Effector CD4-positive, alpha-beta T cell (primary cell): ENCODE results near the gene ZNF445.
"Not testable (repeated sequence)": the region's sequence is repeated elsewhere in the genome, so short reads cannot be mapped to it uniquely, and the experiment has no call there.

Source experiments
- DNase-seq: peaks from one replicate; pipeline ENCODE4 v3.0.0-alpha.2; 2020

The ZNF445 gene

DNA sequence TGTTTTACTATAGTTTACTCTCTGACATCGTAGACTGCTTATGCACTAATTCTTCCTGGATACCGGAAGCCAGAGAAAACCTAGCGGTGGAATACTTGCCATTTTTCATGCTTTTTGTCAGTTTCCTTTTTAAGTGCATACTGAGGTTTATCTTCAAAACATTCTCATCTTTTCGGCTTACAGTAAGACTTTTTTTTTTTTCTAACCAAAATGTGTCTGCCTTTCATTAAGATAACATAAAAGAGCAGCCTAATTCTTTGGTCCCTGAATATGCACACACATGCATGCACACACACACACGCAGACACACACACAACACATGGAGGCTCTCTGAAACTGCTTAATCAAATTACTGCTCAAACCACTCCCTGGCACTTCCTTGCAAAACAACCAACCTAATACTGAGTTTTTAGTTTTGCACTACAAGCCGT lies 1.3 kb downstream of the ZNF445 start:
- no peak for DNase-seq

DNA sequence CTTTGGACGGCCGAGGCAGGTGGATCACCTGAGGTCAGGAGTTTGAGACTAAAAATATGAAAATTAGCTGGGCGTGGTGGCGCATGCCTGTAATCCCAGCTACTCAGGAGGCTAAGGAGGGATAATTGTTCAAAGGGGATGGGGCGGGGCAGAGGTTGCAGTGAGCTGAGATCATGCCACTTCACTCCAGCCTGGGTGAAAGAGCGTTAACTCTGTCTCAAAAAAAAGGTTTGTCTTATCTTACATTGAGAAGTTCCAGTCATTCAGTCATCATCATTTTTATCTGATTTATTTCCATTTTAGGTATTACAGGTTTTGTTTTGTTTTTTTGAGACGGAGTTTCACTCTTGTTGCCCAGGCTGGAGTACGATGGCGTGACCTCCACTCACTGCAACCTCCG lies 2.6 kb downstream of the ZNF445 start:
- not testable (repeated sequence) for DNase-seq

DNA sequence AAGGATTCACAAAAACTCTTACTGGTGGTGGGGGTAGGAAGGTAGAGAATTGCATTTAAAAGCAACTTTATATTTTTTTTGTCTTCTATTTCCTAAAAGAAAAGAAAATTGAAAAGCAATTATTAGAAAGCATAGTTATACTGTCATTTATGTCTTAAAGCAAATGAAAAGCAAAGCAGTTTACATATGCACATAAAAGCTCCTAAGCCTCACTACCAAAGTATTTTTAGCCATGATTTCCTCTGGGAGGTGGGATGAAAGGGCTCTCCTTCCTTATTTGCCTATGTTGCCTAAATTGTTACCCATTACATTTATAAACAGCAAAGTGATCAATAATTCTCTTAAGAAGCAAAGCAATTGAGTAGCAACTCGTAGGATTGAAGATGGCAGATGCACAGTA lies 7.0 kb downstream of the ZNF445 start:
- no peak for DNase-seq

DNA sequence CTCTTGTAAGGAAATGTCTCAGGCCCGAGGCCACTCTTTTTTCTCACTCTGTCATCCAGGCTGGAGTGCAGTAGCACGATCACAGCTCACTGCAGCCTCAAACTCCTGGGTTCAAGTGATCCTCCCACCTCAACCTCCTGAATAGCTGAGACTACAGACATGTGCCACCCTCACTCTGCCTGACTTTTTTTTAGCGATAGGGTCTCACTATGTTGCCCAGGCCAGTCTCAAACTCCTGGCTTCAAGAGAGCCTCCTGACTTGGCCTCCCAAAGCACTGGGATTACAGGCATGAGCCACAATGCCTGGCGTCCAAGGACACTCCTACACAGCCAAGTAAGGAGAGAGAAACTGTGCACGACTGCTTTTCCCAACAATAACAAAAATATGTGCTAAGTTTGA lies 7.6 kb downstream of the ZNF445 start:
- DNase-seq, result no peak

DNA sequence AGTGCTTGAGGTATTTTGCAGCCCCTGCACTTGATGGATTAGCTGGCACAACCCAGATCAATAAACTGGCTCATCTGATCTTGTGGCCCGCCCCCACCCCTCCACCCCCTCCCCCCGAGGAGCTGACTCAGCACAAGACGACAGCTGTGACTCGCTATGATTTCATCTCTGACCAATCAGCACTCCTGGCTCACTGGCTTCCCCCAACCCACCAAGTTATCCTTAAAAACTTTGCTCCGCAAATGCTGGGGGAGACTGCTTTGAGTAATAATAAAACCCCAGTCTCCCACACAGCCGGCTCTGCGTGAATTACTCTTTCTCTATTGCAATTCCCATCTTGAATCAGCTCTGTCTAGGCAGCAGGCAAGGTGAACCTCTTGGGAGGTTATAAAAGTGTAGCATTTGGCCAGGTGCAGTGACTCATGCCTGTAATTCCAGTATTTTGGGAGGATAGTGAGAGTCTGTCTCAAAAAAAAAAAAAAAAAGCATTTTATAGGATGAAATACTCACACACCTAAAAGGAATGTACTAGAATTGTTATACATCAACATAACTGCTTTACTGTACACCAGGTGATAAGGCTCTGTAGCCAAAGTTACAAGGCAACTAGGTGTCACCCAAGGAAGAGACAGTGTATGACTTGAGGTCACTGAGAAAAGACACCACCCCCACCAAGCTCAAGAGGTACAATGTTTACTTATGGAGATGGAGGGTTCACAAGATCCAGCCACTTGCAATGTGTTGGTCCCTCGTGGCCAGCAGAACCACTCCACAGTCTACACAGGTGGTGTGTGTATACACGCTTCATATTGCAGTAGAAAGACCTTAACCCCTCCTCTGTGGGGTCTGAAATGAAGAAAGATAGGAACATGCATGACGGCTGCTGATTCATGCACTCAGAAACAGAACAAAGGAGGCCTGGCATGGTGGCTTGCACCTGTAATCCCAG lies 8.6 kb downstream of the ZNF445 start:
- DNase-seq, result no peak

DNA sequence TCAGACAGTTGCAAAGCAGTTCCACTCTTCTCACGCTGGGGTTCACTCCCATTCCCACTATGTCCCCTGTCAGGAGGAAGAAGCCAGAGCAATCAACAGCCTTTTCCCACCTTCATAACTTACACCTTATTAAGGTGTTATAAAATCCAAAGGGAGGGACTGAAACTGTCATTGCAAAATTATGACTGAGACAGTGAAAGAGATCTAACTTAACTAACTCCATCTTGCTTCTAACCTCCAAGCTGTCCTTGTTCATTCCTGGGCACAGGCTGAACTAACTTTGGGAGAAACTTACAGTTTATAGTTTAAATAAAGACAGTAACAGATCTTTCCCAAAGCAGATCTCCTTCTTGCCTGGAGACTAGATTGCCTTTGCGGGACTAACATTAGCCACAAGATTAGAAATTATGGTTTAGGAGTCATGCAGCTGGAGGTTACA lies 9.4 kb downstream of the ZNF445 start:
- DNase-seq, result not testable (repeated sequence)

DNA sequence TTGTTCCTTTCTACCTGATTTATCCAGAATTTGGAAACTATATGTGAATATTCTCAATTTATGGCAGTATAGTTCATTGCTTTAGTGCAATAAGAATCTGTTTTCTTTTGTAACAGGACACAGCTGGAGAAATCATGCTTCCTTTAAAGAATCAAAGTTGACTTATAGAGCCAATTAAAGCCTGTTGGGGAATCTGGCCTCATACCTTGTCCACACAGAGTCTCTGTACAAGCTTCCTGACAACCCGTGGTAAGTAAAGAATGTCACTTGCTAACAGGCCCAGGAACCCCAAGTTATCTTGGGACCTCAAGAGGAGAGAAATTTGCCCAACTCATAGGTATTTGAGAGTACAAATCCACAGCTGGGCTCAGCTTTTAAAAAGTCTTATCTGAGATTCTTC lies 10.2 kb downstream of the ZNF445 start:
- no peak for DNase-seq

DNA sequence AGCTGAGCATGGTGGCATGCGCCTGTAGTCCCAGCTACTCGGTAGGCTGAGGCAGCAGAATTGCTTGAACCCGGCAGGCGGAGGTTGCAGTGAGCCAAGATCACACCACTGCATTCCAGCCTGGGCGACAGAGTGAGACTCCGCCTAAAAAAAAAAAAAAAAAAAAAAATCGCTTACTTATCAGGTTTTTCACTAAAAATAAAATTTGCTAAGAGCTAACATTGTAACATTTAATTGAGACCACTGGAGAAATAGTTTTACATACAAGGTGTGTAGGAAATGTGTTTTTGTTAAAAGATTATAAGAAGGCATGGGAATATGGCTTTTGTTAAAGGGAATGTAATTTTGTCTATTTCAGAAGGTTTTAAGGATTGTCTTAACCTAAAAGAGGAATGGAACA lies 12.6 kb downstream of the ZNF445 start:
- not testable (repeated sequence) for DNase-seq

DNA sequence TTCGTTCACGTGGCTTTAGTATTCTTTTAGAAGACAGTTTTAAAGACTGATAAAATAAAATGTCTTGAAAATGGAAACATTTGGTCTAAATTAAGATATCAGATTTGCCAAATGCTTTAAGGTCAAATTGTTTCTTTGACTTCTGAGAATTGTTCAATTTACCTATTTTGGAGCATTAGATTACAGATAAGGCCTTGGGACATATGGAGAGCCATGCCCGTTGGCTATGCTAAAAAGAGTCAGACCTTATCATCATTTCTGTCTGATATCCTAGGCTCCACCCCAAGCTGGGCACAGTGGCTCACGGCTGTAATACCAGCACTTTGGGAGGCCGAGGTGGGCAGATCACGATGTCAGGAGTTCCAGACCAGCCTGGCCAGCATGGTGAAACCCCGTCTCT lies 13.0 kb downstream of the ZNF445 start:
- DNase-seq, result no peak

DNA sequence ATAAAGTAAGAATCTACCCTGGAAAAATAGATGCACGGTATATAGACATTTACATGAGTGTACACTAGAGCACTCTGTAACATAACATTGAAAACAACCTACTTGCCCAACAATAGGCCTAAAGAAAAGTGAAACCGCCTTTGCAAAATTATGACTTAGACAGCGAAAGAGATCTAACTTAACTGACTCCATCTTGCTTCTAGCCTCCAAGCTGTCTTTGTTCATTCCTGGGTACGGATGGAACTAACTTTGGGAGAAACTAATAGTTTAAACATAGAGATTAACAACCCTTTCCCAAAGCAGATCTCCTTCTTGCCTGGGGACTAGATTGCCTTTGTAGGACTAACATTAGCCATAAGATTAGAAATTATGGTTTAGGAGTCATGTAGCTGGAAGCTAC lies 17.4 kb downstream of the ZNF445 start:
- not testable (repeated sequence) for DNase-seq

DNA sequence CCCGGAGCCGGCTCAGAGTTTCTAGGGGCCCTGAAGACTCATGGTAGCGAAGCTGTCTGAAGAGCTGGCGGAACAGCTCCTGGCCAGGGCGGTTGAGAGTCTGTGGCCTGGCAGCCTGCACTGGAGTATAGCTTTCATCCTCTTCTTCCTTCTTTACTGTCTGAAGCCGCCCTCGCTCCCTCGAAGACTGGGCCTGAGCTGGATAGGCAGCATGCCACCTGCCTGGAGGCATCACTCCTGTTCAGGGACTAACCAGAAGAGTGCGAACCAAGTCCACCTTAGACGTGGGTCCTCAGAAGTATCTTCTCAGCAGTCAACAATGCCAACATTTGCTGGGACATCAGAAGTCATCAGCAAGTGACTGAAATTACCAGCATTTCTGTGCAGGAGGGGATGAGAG lies 22.2 kb downstream of the ZNF445 start:
- DNase-seq, result no peak

DNA sequence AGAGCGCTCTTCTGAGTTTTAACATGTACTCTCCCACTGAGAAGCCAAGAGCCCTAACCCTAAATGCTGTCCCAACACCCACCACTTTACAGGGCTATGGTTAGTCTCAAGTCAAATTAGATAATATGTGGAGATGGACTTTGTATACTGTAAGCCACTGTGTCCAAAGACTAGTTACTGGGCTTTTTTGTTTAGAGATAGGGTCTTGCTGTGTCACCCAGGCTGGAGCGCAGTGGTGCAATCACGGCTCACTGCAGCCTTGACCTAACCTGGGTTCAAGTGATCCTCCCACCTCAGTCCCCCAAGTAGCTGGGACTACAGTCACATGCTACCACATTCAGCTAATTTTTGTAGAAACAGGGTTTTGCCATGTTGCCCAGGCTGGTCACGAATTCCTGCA lies 23.2 kb downstream of the ZNF445 start:
- no peak for DNase-seq

DNA sequence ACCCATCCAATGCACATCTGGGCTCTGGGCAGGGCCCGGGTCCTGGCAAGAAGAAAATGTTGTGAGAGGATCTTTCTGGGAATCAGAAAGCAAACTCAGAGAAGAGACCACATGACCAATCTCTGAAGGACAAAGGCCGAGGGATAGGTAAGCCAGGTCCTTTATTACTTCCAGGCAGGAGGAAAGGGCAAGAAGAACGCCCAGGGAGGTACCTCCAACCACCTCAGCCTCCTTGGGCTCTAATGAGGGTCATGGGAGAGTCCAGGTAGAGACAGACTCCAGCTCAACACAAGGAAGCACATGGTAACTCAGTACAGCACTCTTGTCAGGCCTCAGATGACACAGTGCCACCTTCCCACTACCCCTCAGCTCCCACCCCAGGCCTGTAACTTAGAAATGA lies 26.0 kb downstream of the ZNF445 start:
- DNase-seq, result no peak

DNA sequence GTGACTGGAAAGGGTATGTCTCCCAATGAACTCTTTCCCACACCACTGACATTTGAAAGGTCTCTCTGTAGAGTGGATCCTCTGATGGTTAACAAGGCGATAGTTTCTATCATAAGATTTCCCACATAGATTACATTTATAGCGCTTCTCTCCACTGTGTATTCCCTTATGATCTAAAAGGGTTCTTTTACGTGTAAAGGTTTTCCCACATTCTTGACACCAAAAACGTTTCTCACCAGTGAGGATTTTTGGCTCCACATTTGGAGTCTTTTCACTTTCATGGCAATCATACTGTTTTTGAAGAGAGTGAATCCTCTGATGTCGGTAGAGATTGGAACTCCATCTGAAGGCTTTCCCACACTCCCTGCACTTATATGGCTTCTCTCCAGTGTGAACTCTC lies 30.5 kb downstream of the ZNF445 start:
- DNase-seq, result no peak

DNA sequence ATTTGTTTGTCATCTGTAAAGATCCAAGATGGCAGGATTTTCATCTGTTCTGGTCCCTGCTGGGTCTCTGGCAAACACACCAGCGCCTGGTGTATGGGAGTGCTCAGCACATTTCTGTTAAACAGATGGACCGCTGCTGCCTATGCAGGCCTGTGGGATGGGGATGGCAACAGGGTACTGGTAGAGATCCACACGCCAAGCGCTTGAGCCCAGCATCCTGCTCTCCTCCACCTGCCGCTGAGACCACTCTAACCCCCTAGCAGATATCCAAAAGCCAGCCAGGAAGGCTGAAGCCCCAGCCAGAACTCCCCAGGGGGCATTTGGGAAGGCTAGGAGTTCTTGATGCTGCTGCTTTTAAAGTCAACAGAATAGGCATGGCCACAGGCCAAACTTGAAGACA lies 31.7 kb downstream of the ZNF445 start:
- no peak for DNase-seq

DNA sequence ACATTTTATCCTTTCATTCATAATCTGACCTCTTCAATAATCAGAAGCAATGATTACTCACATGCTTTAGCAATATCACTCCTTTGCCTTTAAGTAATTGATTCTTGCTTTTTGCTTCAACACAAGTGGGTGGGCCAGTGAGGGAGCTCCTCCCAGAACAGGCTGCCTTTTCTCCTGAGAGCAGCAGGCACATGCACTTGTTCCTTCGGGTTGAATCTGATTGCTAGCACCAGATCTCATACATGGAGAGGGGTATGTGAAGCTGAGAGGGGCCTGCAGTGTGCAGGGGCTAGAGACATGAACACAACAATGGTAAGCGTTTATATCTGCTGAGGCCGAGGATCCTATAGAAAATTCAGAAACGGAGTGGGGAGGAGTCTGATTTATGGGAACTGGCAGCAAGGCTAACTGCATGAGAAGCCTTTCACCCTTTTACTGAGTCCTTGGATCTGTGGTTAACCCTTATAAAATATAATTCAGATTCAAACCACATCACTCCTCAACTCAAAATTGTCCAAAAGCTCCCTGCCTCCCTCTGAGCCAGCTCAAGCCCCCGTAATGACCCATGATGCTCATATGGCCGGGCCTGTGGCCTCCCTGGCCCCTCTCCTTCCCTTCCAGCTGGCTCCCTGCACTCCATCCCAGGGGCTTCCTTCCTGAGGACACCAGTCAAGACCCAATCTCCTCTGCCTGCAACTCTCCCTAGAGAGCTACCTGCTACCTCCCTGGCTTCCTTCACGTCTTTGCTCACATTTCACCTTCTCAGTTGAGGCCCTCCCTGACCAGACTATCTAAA lies 32.4 kb downstream of the ZNF445 start:
- DNase-seq, result no peak

DNA sequence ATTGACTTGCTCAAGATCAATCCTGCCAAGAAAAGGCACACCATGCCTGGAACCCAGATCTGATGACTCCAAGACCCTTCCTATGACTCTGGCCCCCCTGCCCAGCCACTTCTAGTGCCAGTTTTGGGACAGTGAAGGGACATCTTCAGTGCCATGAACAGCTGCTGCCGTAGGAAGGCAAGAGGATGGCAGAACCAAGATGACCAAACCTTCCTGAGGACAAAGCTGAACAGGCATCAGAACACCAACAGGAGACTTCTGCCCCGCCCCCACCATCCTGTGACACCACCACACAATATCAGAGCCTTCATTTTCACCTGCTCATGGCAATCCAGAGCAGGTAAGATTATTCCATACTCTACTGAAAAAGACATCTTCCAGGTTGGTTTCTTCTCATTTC lies 33.0 kb downstream of the ZNF445 start:
- no peak for DNase-seq

DNA sequence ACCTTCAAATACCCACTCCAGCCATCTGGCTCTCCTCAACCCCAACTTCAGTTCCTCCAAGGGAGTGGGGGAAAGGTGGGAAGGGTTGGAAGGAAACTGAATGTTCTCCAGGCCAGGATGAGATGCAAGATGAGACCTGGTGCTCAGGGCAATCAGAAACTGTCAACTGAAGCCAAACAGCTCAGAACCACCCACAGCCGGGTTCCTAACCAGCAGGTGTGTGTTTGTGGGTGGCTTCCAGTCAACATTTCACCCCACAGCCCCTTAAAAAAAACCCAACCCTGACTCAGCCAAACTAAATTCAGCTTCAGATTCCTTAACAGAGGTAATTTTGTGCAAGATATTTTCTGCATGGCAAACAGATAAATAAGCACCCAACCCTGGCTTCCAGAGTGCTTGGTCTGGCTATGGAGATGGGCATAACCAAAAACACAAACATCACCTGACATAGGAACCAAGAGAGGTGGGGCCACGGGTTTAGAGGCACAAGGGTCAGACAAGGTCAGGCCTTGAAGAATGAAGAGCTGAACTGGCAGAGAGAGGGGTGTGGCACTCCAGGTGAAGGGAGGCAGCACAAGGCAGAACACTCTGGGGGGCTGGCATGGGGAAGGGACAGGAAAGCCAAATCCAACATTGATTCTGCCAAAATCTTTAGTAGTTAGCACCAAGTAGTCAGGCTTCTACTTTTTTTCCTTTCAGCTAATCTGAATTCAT lies 34.7 kb downstream of the ZNF445 start:
- no peak for DNase-seq

DNA sequence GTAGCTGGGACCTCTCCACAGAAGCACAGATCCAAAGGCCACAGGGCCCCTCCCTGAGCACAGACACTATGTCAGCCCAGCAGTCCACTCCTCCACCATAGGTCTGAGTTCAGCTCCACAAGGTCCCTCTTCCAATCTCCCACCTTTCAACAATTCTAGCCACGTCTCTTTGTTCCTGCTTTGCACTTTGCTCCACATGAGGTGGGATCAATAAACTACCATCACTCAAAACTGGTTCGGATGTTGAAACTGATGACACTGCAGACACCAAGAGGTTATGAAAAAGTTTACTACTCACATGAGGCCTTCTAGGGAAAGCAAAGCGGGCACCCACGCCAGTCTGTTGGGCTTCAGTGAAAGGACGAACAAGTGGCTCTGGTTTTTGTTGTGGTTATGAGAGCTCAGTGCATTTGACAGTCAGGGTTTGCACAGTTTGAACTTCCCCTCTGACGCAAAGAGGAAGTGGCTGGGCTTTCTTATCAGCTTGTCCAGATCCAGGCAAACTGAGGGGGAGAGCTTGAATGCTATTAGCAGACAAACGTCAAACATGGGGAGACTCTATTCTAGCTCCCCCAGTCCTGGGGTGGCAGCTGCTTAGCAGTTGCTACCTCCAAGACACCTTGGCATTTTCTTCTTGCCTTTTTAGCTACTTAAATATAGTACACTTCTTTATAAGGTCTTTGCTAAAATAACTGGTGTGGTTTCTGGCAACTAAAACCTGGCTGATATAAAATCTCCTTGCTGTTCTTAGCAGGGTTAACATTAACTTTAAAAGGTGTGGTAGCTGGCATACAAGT lies 37.8 kb downstream of the ZNF445 start:
- peak; percentile 41 for DNase-seq

DNA sequence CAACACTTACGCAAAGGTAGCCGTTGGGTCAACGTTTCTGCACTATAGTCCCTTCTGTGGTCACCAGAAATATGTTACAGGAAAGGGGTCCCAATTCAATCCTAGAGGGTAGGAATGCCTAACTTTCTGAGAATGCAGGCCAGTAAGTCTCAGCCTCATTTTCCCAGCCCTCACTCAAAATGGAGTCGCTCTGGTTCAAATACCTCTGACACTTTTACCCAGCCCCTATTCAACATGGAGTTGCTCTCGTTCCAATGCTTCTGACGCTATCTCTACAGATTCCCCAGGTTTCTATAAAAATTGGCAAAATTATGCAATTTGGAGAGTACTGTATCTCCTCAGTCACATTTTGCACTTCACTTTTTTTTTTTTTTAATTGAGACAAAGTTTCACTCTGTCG lies 39.7 kb downstream of the ZNF445 start:
- no peak for DNase-seq

DNA sequence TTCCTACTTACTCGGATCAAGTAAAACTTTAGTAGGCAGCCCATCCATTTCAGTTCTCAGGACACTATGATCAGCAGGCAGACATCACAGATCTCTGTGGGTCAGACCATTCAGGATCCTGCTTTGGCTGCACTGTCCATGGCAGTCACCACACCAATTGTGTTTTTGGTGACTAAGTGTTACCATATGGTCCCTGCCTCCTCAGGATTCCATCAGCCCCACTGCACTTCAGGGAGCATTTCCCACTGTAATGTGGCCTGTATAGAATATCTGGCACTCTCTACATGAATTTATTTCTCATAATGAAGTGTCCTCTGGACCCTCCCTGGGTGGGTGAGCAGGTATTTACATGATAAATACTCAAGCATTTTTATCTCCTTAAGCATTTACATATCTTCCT lies 41.3 kb downstream of the ZNF445 start:
- no peak for DNase-seq

DNA sequence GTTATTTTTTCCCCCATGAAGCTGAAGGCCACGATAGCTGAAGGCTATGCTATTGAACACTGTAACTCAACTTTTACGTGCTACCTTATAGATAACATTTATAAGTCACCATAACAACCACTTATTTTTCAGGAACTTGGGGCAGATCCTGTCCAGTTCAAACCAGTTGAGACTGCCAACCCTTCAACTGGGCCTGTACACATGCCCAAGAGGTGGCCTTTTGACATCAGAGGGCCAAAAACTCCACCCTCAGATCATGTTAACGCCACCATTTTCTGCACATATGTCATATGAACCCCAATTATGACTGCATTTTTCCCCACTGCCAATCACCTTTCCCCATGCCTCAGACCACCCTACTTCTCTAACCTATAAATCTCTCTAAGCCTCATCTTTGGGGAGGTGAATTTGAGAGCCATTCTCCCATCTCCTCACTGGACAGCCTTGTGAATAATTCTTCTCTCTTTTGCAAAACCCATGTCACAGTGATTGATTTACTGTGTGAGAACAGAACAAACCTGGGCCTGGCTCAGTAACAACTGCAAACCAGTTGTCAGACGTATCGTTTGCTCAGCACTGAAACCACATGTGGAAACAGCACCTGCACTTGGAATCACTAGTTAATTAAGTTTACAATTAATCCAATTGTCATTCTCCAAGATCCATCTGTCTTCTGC lies 42.5 kb downstream of the ZNF445 start:
- DNase-seq, result no peak
